ENCODE measurements around the gene TRABD2A.
"Not testable (repeated sequence)": the region's sequence is repeated elsewhere in the genome, so short reads cannot be mapped to it uniquely, and the experiment has no call there.

TRABD2A gene

DNA sequence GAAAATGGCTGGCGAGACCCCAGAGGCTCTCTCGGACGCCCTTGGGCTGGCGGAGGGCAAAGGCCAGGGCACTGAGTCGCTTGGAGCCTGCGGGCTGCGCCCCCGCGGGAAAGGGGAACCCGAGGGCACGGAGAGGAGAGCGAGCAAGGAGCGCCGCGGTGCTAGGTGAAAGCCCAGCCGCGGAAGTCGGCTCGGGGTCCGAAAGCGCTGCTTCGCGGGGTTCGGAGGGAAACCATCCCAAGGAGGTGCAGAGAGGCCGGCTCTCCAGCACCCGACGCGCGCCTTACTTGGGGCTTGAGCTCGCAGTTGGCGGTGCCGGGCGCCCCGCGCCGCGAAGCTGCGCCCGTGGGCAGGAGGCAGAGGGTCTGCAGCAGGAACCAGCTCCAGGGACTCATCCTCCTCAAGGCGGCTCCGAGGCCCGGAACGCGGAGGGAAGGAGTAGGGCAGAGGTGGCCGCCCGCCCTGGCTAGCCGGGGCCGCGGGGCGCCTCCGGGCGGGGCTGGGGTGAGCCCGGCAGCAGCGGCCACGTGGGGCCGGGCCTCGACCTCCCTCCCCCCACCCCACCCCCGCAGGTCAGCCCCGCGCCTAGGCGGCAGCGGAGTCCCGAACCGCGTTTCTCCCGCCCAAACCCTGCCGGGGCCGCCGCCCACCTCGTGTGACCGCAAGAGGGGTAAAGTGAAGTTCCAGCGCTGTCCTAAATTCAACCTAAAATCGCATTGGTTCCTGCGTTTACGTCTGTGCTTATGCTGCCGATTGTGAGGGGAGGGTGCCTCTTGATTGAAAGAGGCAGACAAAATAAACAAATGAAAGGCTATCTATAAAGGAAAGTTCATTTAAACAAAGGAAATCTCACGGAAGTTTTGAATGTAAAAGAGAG is at the start of gene TRABD2A:
Gene TRABD2A (minus strand): TSS at position 440 of the 877 bp plus-strand sequence. CDS start 45 bp downstream, at position 395.
- DNase-seq (ENCODE audit: low read depth) = peak; percentile 30

GRCh38 chr2:84927275-84927627 is 46.4 kb upstream of the TRABD2A start:
- no peak for DNase-seq (ENCODE audit: low read depth)

- peak; percentile 87 for DNase-seq (ENCODE audit: low read depth)
These were observed 45.0 kb upstream of the TRABD2A start for GRCh38 chr2:84925724-84926376.

- no peak for DNase-seq (ENCODE audit: low read depth)
These were observed 44.4 kb upstream of the TRABD2A start for GRCh38 chr2:84925336-84925723.

- peak; percentile 86 for DNase-seq (ENCODE audit: low read depth)
These were observed 43.6 kb upstream of the TRABD2A start for GRCh38 chr2:84924173-84925106.

DNA sequence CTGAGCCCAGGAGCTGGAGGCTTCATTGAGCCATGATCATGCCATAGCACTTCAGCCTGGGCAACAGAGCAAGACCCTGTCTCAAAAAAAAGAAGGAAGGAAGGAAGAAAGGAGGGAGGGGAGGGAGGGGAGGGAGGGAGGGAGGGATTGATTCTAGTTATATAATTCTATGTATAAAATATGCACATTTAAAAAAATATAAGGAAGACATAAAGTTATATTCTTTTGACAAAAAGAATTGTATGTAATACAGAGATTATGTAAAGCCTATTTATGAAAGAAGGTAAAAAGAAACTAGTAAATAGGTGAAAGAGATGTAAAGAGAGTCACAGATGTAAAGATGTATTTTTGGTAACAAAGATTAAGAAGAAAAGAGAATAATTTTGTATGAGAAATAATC is 42.1 kb upstream of the TRABD2A start:
- no peak for DNase-seq (ENCODE audit: low read depth)

GRCh38 chr2:84919885-84920580 is 39.1 kb upstream of the TRABD2A start:
- peak; percentile 95 for DNase-seq (ENCODE audit: low read depth)

- DNase-seq (ENCODE audit: low read depth) = no peak
These were observed 37.5 kb upstream of the TRABD2A start for GRCh38 chr2:84918430-84918829.

DNA sequence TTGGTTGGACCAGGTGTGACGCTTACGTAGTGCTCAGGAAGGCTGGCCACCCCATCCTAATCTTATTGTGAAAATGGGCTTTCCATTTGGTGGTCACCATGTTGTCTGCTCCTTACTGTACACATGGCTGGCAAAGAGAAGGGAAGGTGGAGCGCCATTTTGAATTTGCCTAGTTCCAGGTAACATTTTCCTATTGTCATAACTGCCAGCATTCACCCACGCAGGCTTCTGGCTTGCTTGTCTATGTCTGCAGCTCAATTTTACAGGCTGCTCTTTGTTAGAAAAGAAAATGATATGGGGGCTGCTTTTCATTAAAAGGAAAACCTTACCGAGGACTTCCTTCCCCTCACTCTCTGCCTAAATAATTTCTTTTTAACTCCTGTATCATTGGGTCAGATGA is 36.9 kb upstream of the TRABD2A start:
- not testable (repeated sequence) for DNase-seq (ENCODE audit: low read depth)

DNA sequence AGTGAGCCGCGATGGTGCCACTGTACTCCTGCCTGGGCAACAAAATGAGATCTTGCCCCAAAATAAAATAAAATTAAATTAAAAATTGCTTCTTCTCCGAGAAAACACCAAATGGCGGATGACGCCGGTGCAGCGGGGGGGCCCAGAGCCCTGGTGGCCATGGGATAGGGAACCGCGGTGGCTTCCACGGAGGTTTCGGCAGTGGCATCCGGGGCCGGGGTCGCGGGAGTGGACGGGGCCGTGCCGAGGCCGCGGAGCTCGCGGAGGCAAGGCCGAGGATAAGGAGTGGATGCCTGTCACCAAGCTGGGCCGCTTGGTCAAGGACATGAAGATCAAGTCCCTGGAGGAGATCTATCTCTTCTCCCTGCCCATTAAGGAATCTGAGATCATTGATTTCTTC is 34.8 kb upstream of the TRABD2A start:
- DNase-seq (ENCODE audit: low read depth) = not testable (repeated sequence)

- no peak for DNase-seq (ENCODE audit: low read depth)
These were observed 33.5 kb upstream of the TRABD2A start for GRCh38 chr2:84914334-84914733.

DNA sequence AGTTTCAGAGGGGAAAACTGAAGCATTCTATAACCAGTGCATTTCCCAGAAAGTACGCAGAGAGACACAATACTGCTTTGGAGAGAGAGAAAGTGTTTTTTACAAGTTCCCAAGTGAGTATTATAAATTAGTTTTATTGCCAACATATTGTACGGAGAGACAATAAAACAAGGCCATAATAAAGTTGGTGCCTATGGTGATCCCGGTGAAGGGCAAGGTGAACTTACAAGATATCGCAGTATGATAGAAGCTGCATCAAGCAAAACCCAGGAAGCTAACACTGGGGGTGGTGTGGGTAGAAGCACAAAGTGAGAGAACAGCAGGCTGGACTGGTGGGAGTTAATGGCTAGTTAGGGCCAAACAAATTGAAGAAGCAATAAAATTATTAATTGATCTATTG is 32.1 kb upstream of the TRABD2A start:
- DNase-seq (ENCODE audit: low read depth) = no peak

GRCh38 chr2:84911135-84911678 is 30.3 kb upstream of the TRABD2A start:
- no peak for DNase-seq (ENCODE audit: low read depth)

GRCh38 chr2:84908948-84909713 is 28.2 kb upstream of the TRABD2A start:
- DNase-seq (ENCODE audit: low read depth) = no peak

DNA sequence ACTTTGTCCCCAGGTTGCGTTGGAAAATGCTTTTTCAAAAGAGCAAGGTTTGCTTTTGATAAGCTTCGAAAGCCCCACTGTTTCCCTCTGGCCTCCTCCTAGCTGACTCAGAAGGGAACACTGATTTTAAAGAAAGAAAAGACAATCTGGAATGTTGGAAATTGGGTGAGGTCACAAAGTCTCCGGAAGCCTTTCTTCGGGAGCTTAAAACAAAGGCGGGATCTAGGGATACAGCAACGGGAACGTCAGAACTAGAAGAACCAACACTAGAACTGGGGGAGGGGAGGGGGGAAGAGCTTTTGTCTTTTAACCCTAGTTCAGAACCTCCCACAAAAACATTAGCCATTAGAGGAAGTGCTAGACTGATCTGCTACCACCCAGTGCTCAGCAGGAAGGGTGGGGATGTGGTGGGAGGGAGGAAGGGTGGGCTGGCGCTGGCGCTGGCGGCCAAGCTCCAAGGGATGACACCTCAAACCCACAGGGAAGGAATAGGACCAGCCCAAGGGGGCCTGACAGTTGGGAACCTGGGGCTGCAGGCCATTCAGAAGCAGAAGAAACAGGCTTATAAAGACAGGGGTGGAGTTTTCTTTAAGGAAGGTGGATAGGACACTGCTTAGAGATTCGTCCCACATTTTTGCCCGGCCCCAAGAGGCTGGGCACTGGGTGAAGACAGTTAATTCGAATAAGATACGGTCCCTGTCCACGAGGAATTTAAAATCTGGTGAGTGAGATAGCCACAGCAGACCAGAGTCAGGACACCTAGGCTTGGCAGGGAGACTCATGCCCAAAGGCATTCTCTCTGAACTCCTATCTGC is 26.2 kb upstream of the TRABD2A start:
- DNase-seq (ENCODE audit: low read depth) = peak; percentile 88

DNA sequence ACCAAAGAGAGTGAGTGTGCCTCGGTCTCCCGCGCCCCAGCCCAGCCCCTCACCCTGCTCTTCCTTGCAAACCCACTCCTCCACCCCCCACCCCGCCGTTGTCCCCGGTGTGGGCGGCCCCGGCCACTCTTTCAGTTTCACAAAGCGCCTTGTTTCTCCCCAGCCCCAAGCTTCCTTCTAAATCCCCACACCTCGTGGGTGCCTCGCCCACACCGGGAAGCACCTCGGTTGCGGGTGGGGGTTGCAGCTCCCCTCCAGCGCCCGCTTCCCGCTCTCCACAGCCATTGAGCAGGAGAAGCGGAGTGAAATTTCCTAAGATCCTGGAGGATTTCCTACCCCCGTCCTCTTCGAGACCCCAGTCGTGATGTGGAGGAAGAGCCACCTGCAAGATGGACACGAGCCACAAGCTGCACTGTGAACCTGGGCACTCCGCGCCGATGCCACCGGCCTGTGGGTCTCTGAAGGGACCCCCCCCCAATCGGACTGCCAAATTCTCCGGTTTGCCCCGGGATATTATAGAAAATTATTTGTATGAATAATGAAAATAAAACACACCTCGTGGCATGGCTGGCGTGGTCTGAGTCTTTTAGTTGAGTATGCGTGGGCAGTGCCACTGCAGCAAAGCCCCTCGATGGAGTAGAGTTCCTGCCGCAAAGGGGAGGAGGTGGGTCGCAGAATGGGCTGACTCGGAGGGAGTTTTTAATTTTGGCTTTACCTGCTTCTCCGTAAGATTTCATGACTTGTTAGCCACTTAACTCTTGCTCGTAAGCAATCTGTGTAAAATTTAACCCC is 25.4 kb upstream of the TRABD2A start:
- no peak for DNase-seq (ENCODE audit: low read depth)

DNA sequence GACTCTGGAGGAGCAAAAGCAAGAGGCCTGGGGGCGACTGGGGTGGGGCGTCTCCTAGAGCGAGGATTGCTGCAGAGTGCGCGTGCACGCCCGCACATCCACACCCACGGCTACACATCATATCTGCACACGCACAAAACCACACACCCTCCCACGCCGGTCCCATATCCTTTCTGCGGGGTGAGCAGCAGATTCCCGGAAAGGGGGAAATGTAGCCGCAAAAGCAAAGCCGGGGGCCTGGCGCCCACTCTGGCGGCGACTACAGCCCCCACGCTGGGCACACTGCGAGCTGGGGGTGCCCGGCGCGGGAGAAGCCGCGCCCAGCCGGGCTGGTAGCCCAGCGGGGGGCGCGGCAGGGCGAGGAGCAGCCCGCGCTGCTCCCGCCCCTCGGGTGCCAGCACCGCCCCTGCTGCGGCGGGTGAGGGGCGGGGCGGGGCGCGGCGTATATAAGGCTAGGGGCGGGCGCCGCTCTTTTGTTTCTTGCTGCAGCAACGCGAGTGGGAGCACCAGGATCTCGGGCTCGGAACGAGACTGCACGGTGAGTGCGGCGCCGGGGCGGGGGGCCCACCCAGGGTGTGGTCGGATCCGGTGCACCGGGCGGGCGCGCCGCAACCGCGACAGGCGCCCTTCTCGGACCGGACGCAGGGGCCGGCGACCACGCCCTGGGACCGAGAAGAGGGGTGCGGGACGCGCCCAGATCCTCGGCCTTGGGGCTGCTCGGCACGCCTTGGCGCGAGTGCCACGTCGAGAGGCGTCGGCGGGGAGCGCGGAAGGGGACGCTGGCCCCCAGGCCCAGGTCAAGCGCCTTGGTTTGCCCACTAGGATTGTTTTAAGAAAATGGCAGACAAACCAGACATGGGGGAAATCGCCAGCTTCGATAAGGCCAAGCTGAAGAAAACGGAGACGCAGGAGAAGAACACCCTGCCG is 24.6 kb upstream of the TRABD2A start, which contains the start of gene TMSB10:
Gene TMSB10 (plus strand): TSS at position 476 of the 927 bp plus-strand sequence.
- DNase-seq (ENCODE audit: low read depth) = peak; percentile 91

DNA sequence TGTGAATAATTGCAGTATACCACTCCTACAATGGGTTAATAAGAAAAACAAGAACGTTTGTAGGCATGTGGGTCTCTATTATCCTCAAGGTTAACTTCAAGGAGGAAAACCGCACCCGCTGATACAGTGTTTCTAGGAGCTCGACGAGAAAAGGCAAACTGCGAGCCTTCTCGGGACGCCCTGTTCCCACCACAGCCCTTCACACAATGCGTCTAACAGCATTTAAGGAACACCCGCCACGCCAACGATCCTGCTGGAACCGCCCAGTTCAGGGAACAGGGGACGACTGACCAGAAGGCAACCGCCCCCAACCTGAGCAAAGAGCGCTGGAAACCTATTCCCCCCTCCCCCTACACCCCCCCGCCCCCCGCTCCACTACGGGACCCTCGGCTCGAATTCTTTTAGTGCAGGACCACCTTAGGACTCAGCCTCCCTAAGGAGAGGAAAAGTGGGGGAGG is 23.9 kb upstream of the TRABD2A start:
- DNase-seq (ENCODE audit: low read depth) = peak; percentile 68

Measured in fibroblast of gingiva (primary cell).